ENCODE results near the gene PLK2.

- no peak for TF ChIP-seq SRF (IDR thresholded peaks at IDR 0.05; ENCODE audit: low read depth, low read length)
- no peak for TF ChIP-seq KDM5A (IDR thresholded peaks at IDR 0.05; ENCODE audit: low read length)
- no peak for TF ChIP-seq POLR2A (IDR thresholded peaks at IDR 0.05; ENCODE audit: control extremely low read depth in 1 of 2, low read depth in 2 of 2, low read length in 2 of 2)
- TF ChIP-seq MAX (IDR thresholded peaks at IDR 0.05): no peak
- no peak for TF ChIP-seq CEBPB (IDR thresholded peaks at IDR 0.05; ENCODE audit: low read depth, low read length)
- TF ChIP-seq JUN (IDR thresholded peaks at IDR 0.05; ENCODE audit: low read depth, low read length): no peak
- no peak for TF ChIP-seq JUND (IDR thresholded peaks at IDR 0.05; ENCODE audit: low read length)
- no peak for TF ChIP-seq CTCF (IDR thresholded peaks at IDR 0.05; ENCODE audit: control extremely low read depth in 1 of 3, insufficient read depth in 1 of 3, low read depth in 1 of 3, low read length in 3 of 3)
- no peak for TF ChIP-seq CHD1 (IDR thresholded peaks at IDR 0.05; ENCODE audit: low read depth, low read length)
- no peak for TF ChIP-seq EGR1 (IDR thresholded peaks at IDR 0.05; ENCODE audit: borderline replicate concordance, low read depth, low read length)
- no peak for TF ChIP-seq TCF12 (IDR thresholded peaks at IDR 0.05; ENCODE audit: low read depth, low read length)
- TF ChIP-seq RAD21 (IDR thresholded peaks at IDR 0.05 in 1 of 2, conservative IDR thresholded peaks at IDR 0.05 in 1 of 2; ENCODE audit: low read depth in 2 of 2, low read length in 2 of 2): no peak
Measured at GRCh38 chr5:58456026-58456425, 3.9 kb downstream of the PLK2 start.
